ENCODE measurements around the gene PM20D2. TPM values are rescaled to one million over a fixed set of nuclear protein-coding genes. Genes with fewer than 3 reads are reported as not detected.

Gene PM20D2
- total RNA-seq, 2 experiments from 2014 or later, result 11.6 to 12.7 TPM

GRCh38 chr6:89184344-89184743, 38.5 kb downstream of the PM20D2 start:
- no peaks in the 10 kb centered on the region for H3K9me3 Mint-ChIP-seq

GRCh38 chr6:89186762-89187161, 40.9 kb downstream of the PM20D2 start:
- Mint-ChIP-seq H3K27ac (no peak overlapping the region), H3K4me1 (ENCODE audit: low read depth) (no peaks in the 10 kb centered on the region)
- CTCF ChIA-PET, result no interaction called here

More at GRCh38 chr6:89184344-89184743, 38.5 kb downstream of the PM20D2 start:
- no peaks in the 10 kb centered on the region for H3K4me1 Mint-ChIP-seq (ENCODE audit: low read depth)
- no peak overlapping the region for H3K4me3 Mint-ChIP-seq
- CTCF ChIA-PET, result interaction anchor here (0.6 kb wide), 1 partner anchor 10 kb away, joined by 4 read pairs; no protein-coding TSS in a partner anchor
- no peaks in the 10 kb centered on the region for H3K36me3 Mint-ChIP-seq (ENCODE audit: low read depth)
- intact Hi-C loops (cut with micrococcal nuclease), result no loop called here
- H3K27me3 Mint-ChIP-seq (ENCODE audit: low read depth), result no peaks in the 10 kb centered on the region
- no peak overlapping the region for H3K27ac Mint-ChIP-seq
- DNase-seq, result no peak

GRCh38 chr6:89187504-89187903, 41.6 kb downstream of the PM20D2 start:
- Mint-ChIP-seq H3K27me3 (ENCODE audit: low read depth) (peaks cover 2% of the 10 kb centered on the region), H3K4me3 (no peak overlapping the region), H3K36me3 (ENCODE audit: low read depth) (no peaks in the 10 kb centered on the region), H3K4me1 (ENCODE audit: low read depth) (no peaks in the 10 kb centered on the region), H3K27ac (no peak overlapping the region), H3K9me3 (no peaks in the 10 kb centered on the region)
- CTCF ChIA-PET, result no interaction called here
- no peak for DNase-seq
- intact Hi-C loops (cut with micrococcal nuclease), result no loop called here

More at GRCh38 chr6:89186762-89187161, 40.9 kb downstream of the PM20D2 start:
- H3K36me3 Mint-ChIP-seq (ENCODE audit: low read depth), result no peaks in the 10 kb centered on the region
- intact Hi-C loops (cut with micrococcal nuclease), result no loop called here
- no peaks in the 10 kb centered on the region for H3K9me3 Mint-ChIP-seq
- no peak overlapping the region for H3K4me3 Mint-ChIP-seq
- peaks cover 2% of the 10 kb centered on the region for H3K27me3 Mint-ChIP-seq (ENCODE audit: low read depth)
- DNase-seq, result no peak

GRCh38 chr6:89190741-89191140, 44.9 kb downstream of the PM20D2 start:
- Mint-ChIP-seq H3K27me3 (ENCODE audit: low read depth) (peaks cover 10% of the 10 kb centered on the region), H3K27ac (no peak overlapping the region), H3K9me3 (peaks cover 14% of the 10 kb centered on the region), H3K4me1 (ENCODE audit: low read depth) (no peaks in the 10 kb centered on the region), H3K36me3 (ENCODE audit: low read depth) (no peaks in the 10 kb centered on the region), H3K4me3 (no peak overlapping the region)
- DNase-seq, result no peak
- CTCF ChIA-PET, result no interaction called here
- intact Hi-C loops (cut with micrococcal nuclease), result no loop called here

- peaks cover 10% of the 10 kb centered on the region for H3K27me3 Mint-ChIP-seq (ENCODE audit: low read depth)
- H3K4me1 Mint-ChIP-seq (ENCODE audit: low read depth), result no peaks in the 10 kb centered on the region
- no peak overlapping the region for H3K27ac Mint-ChIP-seq
- no peak overlapping the region for H3K4me3 Mint-ChIP-seq
- intact Hi-C loops (cut with micrococcal nuclease), result no loop called here
- H3K9me3 Mint-ChIP-seq, result peaks cover 14% of the 10 kb centered on the region
- no peak for DNase-seq
- no peaks in the 10 kb centered on the region for H3K36me3 Mint-ChIP-seq (ENCODE audit: low read depth)
- CTCF ChIA-PET, result interaction anchor here (0.6 kb wide), 1 partner anchor 10 kb away, joined by 4 read pairs; no protein-coding TSS in a partner anchor
Measured at GRCh38 chr6:89194559-89194958, 48.7 kb downstream of the PM20D2 start.

- intact Hi-C loops (cut with micrococcal nuclease), result no loop called here
- Mint-ChIP-seq H3K36me3 (ENCODE audit: low read depth) (no peaks in the 10 kb centered on the region), H3K27me3 (ENCODE audit: low read depth) (peaks cover 7% of the 10 kb centered on the region), H3K4me1 (ENCODE audit: low read depth) (no peaks in the 10 kb centered on the region), H3K27ac (no peak overlapping the region), H3K4me3 (no peak overlapping the region), H3K9me3 (peaks cover 14% of the 10 kb centered on the region)
- CTCF ChIA-PET, result interaction anchor here (0.5 kb wide), 1 partner anchor 232 kb away, joined by 6 read pairs; no protein-coding TSS in a partner anchor
- no peak for DNase-seq
Measured at GRCh38 chr6:89197141-89197540, 51.3 kb downstream of the PM20D2 start.

GRCh38 chr6:89198235-89198634, 52.4 kb downstream of the PM20D2 start:
- CTCF ChIA-PET, result no interaction called here
- DNase-seq, result no peak

GRCh38 chr6:89199579-89199978, 53.7 kb downstream of the PM20D2 start:
- Mint-ChIP-seq H3K9me3 (peaks cover 7% of the 10 kb centered on the region), H3K4me1 (ENCODE audit: low read depth) (no peaks in the 10 kb centered on the region), H3K27ac (no peak overlapping the region), H3K27me3 (ENCODE audit: low read depth) (peaks cover 2% of the 10 kb centered on the region), H3K4me3 (no peak overlapping the region), H3K36me3 (ENCODE audit: low read depth) (no peaks in the 10 kb centered on the region)
- no peak for DNase-seq
- intact Hi-C loops (cut with micrococcal nuclease), result no loop called here
- CTCF ChIA-PET, result no interaction called here

More at GRCh38 chr6:89198235-89198634, 52.4 kb downstream of the PM20D2 start:
- intact Hi-C loops (cut with micrococcal nuclease), result no loop called here
- peaks cover 14% of the 10 kb centered on the region for H3K9me3 Mint-ChIP-seq
- no peak overlapping the region for H3K4me3 Mint-ChIP-seq
- H3K27me3 Mint-ChIP-seq (ENCODE audit: low read depth), result peaks cover 5% of the 10 kb centered on the region
- no peaks in the 10 kb centered on the region for H3K36me3 Mint-ChIP-seq (ENCODE audit: low read depth)
- H3K4me1 Mint-ChIP-seq (ENCODE audit: low read depth), result no peaks in the 10 kb centered on the region
- H3K27ac Mint-ChIP-seq, result no peak overlapping the region

GRCh38 chr6:89200706-89201215, 54.9 kb downstream of the PM20D2 start:
- CTCF ChIA-PET, result interaction anchor here (0.6 kb wide), 1 partner anchor 210 kb away, joined by 4 read pairs; no protein-coding TSS in a partner anchor
- H3K4me3 Mint-ChIP-seq, result no peak overlapping the region
- H3K27me3 Mint-ChIP-seq (ENCODE audit: low read depth), result no peaks in the 10 kb centered on the region
- no peaks in the 10 kb centered on the region for H3K4me1 Mint-ChIP-seq (ENCODE audit: low read depth)
- no peak overlapping the region for H3K27ac Mint-ChIP-seq
- H3K36me3 Mint-ChIP-seq (ENCODE audit: low read depth), result no peaks in the 10 kb centered on the region
- intact Hi-C loops (cut with micrococcal nuclease), result no loop called here
- no peaks in the 10 kb centered on the region for H3K9me3 Mint-ChIP-seq
- no peak for DNase-seq

- no peaks in the 10 kb centered on the region for H3K4me1 Mint-ChIP-seq (ENCODE audit: low read depth)
- CTCF ChIA-PET, result no interaction called here
- H3K27ac Mint-ChIP-seq, result no peak overlapping the region
- DNase-seq, result no peak
- no peaks in the 10 kb centered on the region for H3K27me3 Mint-ChIP-seq (ENCODE audit: low read depth)
- intact Hi-C loops (cut with micrococcal nuclease), result no loop called here
- H3K9me3 Mint-ChIP-seq, result no peaks in the 10 kb centered on the region
- H3K4me3 Mint-ChIP-seq, result no peak overlapping the region
- no peaks in the 10 kb centered on the region for H3K36me3 Mint-ChIP-seq (ENCODE audit: low read depth)
Measured at GRCh38 chr6:89204096-89204495, 58.2 kb downstream of the PM20D2 start.

- CTCF ChIA-PET, result interaction anchor here (0.6 to 0.9 kb wide), 2 partner anchors 10 to 35 kb away, joined by 3 to 4 read pairs; no protein-coding TSS in a partner anchor
- no peak overlapping the region for H3K4me3 Mint-ChIP-seq
Measured at GRCh38 chr6:89205819-89206218, 60.0 kb downstream of the PM20D2 start.

GRCh38 chr6:89208551-89208950, 62.7 kb downstream of the PM20D2 start:
- Mint-ChIP-seq H3K4me1 (ENCODE audit: low read depth) (no peaks in the 10 kb centered on the region), H3K27ac (no peak overlapping the region), H3K27me3 (ENCODE audit: low read depth) (no peaks in the 10 kb centered on the region), H3K9me3 (no peaks in the 10 kb centered on the region), H3K4me3 (no peak overlapping the region), H3K36me3 (ENCODE audit: low read depth) (no peaks in the 10 kb centered on the region)
- intact Hi-C loops (cut with micrococcal nuclease), result no loop called here
- no peak for DNase-seq
- CTCF ChIA-PET, result interaction anchor here (0.6 kb wide), 1 partner anchor 1807 kb away, joined by 3 read pairs; no protein-coding TSS in a partner anchor

More at GRCh38 chr6:89205819-89206218, 60.0 kb downstream of the PM20D2 start:
- no peaks in the 10 kb centered on the region for H3K4me1 Mint-ChIP-seq (ENCODE audit: low read depth)
- no peak overlapping the region for H3K27ac Mint-ChIP-seq
- DNase-seq, result no peak
- H3K36me3 Mint-ChIP-seq (ENCODE audit: low read depth), result no peaks in the 10 kb centered on the region
- intact Hi-C loops (cut with micrococcal nuclease), result no loop called here
- H3K9me3 Mint-ChIP-seq, result no peaks in the 10 kb centered on the region
- no peaks in the 10 kb centered on the region for H3K27me3 Mint-ChIP-seq (ENCODE audit: low read depth)

GRCh38 chr6:89209457-89209856, 63.6 kb downstream of the PM20D2 start:
- no peak overlapping the region for H3K27ac Mint-ChIP-seq
- no peaks in the 10 kb centered on the region for H3K9me3 Mint-ChIP-seq
- H3K36me3 Mint-ChIP-seq (ENCODE audit: low read depth), result no peaks in the 10 kb centered on the region
- intact Hi-C loops (cut with micrococcal nuclease), result no loop called here
- H3K4me1 Mint-ChIP-seq (ENCODE audit: low read depth), result no peaks in the 10 kb centered on the region
- no peaks in the 10 kb centered on the region for H3K27me3 Mint-ChIP-seq (ENCODE audit: low read depth)
- no peak for DNase-seq
- CTCF ChIA-PET, result no interaction called here
- H3K4me3 Mint-ChIP-seq, result no peak overlapping the region

All from activated naive CD4-positive, alpha-beta T cell treated with anti-CD3 and anti-CD28 coated beads for 36 hours (primary cell).